B cell (primary cell): ENCODE data around the gene CEACAM21. TPM values are rescaled to one million over a fixed set of nuclear protein-coding genes. Genes with fewer than 3 reads are reported as not detected.

Experiments
- ATAC-seq: fragments of 200-7000 bp; cut with Tn5 transposase; one replicate; pipeline ENCODE4 v1.10.0; 2021; ENCODE audit warnings: low read depth, mild to moderate bottlenecking, moderate number of reproducible peaks, moderate library complexity
- CTCF ChIA-PET: fragments of 350-600 bp; sonication (Branson Sonifier 250); formaldehyde crosslinking; loops from one replicate; lab custom pipeline; 2021; ENCODE audit warnings: antibody characterized with exemption, inconsistent platforms; lab: Charles Lee
- POLR2A ChIA-PET: fragments of 350-600 bp; sonication (Branson Sonifier 250); formaldehyde crosslinking; loops from one replicate; lab custom pipeline; 2021; ENCODE audit warnings: antibody characterized with exemption; lab: Charles Lee
- DNase-seq: peaks from one replicate; pipeline ENCODE4 v3.0.0; 2013
- H2AFZ ChIP-seq: 2 replicates; pipeline ENCODE4 v1.6.1; 2012; ENCODE audit warnings: mild to moderate bottlenecking, low read depth, low read length; ENCODE audit not compliant: insufficient read depth, poor library complexity, severe bottlenecking
- H3K27ac ChIP-seq, 2 donors: 1 replicate in 1 of 2; 2 replicates in 1 of 2; pipeline ENCODE4 v1.5.1; 2012 to 2013; ENCODE audit warnings: low read length in 2 of 2, mild to moderate bottlenecking in 2 of 2, moderate library complexity in 1 of 2
- H3K27me3 ChIP-seq, 4 experiments: fragments of 200-600 bp in 1 of 4; sonication (generic) in 1 of 4; replicated peaks in 1 of 4; 1 replicate in 2 of 4; 2 replicates in 2 of 4; pipeline versions ENCODE4 v1.6.1 to v1.7.0; 2013 to 2016; ENCODE audit warnings: low read length in 3 of 4, mild to moderate bottlenecking in 2 of 4, mixed read lengths in 1 of 4, moderate library complexity in 1 of 4; ENCODE audit not compliant: insufficient read depth in 4 of 4, control insufficient read depth in 3 of 4; ENCODE audit errors: control extremely low read depth in 1 of 4
- H3K36me3 ChIP-seq, 2 experiments: replicated peaks in 1 of 2; 1 replicate in 1 of 2; 2 replicates in 1 of 2; pipeline versions ENCODE4 v1.6.1 to v1.7.1; 2013; ENCODE audit warnings: low read length in 1 of 2; ENCODE audit not compliant: insufficient read depth in 2 of 2, control insufficient read depth in 1 of 2; ENCODE audit errors: control extremely low read depth in 1 of 2, extremely low read depth in 1 of 2
- H3K4me1 ChIP-seq, 2 donors: fragments of 200-600 bp in 1 of 2; sonication (generic) in 1 of 2; 1 replicate in 1 of 2; 2 replicates in 1 of 2; pipeline versions ENCODE4 v1.5.1 to v1.6.1; 2013 to 2017; ENCODE audit warnings: low read length in 2 of 2; ENCODE audit not compliant: control insufficient read depth in 2 of 2, insufficient read depth in 2 of 2
- H3K4me2 ChIP-seq: replicated peaks from 2 replicates; pipeline ENCODE3; 2012; ENCODE audit warnings: mild to moderate bottlenecking, low read depth, low read length; ENCODE audit not compliant: poor library complexity, severe bottlenecking
- H3K4me3 ChIP-seq, 5 experiments: fragments of 200-600 bp in 1 of 5; sonication (generic) in 1 of 5; 1 replicate in 3 of 5; 2 replicates in 2 of 5; pipeline versions ENCODE4 v1.5.1 to v1.7.0; 2011 to 2016; ENCODE audit warnings: low read length in 4 of 5, mild to moderate bottlenecking in 4 of 5, low read depth in 2 of 5, control low read depth in 1 of 5, moderate library complexity in 1 of 5; ENCODE audit not compliant: insufficient read depth in 1 of 5; ENCODE audit errors: control extremely low read depth in 1 of 5, extremely low read depth in 1 of 5
- H3K79me2 ChIP-seq: fragments of 200-600 bp; sonication (generic); one replicate; pipeline ENCODE4 v1.6.0; 2016; ENCODE audit warnings: low read length; ENCODE audit not compliant: control insufficient read depth, insufficient read depth
- H3K9ac ChIP-seq: fragments of 200-600 bp; sonication (generic); 2 replicates; pipeline ENCODE4 v1.6.1; 2017; ENCODE audit warnings: mild to moderate bottlenecking, low read length, moderate library complexity
- H3K9me3 ChIP-seq, 3 donors: one replicate each; pipeline versions ENCODE4 v1.6.1 to v1.7.1; 2013; ENCODE audit warnings: low read length in 2 of 3; ENCODE audit not compliant: control insufficient read depth in 2 of 3, insufficient read depth in 1 of 3; ENCODE audit errors: control extremely low read depth in 1 of 3
- H4K20me1 ChIP-seq: 2 replicates; pipeline ENCODE4 v1.6.0; 2012; ENCODE audit warnings: mild to moderate bottlenecking, low read length; ENCODE audit not compliant: insufficient read depth, control insufficient read depth, poor library complexity, severe bottlenecking
- H3K27ac Mint-ChIP-seq: one replicate; pipeline ENCODE4 v1.8.0; 2021; ENCODE audit warnings: mixed read lengths
- H3K27me3 Mint-ChIP-seq: one replicate; pipeline ENCODE4 v1.8.0; 2021; ENCODE audit warnings: mixed read lengths
- H3K4me1 Mint-ChIP-seq: one replicate; pipeline ENCODE4 v1.8.0; 2021; ENCODE audit warnings: mixed read lengths
- H3K4me3 Mint-ChIP-seq: one replicate; pipeline ENCODE4 v1.8.0; 2021; ENCODE audit warnings: mixed read lengths
- H3K9me3 Mint-ChIP-seq: one replicate; pipeline ENCODE4 v1.8.0; 2022; ENCODE audit warnings: mixed read lengths; ENCODE audit not compliant: insufficient read depth
- EZH2 ChIP-seq: IDR thresholded peaks from 2 replicates; pipeline ENCODE4 v1.6.1; 2012; ENCODE audit warnings: borderline replicate concordance, low read depth, mild to moderate bottlenecking, moderate library complexity, low read length; ENCODE audit not compliant: insufficient read depth, poor library complexity, severe bottlenecking
- WGBS: methylation state at CpG from one replicate; pipeline ENCODE4 v1.1.5; 2013; ENCODE audit warnings: missing lambda C conversion rate; ENCODE audit not compliant: insufficient coverage; 5-methylcytosine and 5-hydroxymethylcytosine counted together
- intact Hi-C: fragments of 100-400 bp; cut with micrococcal nuclease; formaldehyde crosslinking; loops from one replicate; pipeline ENCODE4 v1.10.0; 2022
- polyA plus RNA-seq: library from polyadenylated mRNA; depleted of rRNA; stranded (reverse); fragments of >200 nt; gene quantifications from 2 replicates; pipeline ENCODE4 v1.2.3, GENCODE V29; 2012
- total RNA-seq, 2 donors: library from RNA; stranded (reverse); fragments of 120-200 nt in 1 of 2; gene quantifications; 1 replicate in 1 of 2; 2 replicates in 1 of 2; pipeline versions ENCODE4 v1.2.3 to v1.2.4, GENCODE V29; 2013 to 2022
- TF ChIP-seq, protein P1 (sequence below): fragments of 200-600 bp; IDR thresholded peaks from one replicate; pipeline ENCODE4 v1.8.0; 2022; ENCODE audit warnings: antibody characterized with exemption, mild to moderate bottlenecking

The CEACAM21 gene
- total and polyA plus RNA-seq, 2 donors (not counting 1 experiment from before 2014, with no cell fraction given), result 18.9 to 27.3 TPM

DNA sequence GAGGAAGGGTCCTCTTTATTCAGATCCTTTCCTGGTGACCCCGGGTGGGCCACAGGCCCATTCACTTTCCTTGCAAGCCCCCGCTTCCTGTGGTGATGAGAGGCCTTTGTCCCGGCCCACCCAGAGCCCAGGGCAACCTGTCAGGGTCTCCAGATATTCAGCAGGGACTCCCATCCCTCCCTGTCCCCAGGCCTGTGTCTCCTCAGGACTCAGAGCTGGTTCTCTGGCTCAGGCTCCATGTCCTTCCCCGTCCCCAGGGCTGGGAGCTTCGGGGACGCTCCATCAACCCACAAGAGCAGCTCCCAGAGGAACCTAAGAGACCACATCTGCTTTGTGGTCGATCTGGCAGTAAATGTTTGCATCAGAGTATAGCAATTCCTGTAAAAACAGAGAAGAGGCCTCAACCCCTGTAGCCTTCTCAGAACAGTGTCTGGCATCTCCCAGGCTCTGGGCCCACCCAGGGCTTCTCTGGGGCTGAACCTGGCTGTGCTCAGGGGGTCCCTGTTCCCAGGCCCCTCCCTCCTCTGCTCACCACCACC, 43.1 kb downstream of the CEACAM21 start:
- Histone ChIP-seq H3K27me3 (peaks cover 0 to 5% (median 0%) of the 10 kb centered on the region in 4 experiments), H4K20me1 (no peaks in the 10 kb centered on the region), H2AFZ (no peak overlapping the region), H3K79me2 (no peaks in the 10 kb centered on the region), H3K36me3 (no peaks in the 10 kb centered on the region), H3K27ac (no peak overlapping the region), H3K9ac (no peak overlapping the region), H3K4me1 (no peaks in the 10 kb centered on the region), H3K9me3 (peaks cover 0 to 2% (median 0%) of the 10 kb centered on the region in 3 donors), H3K4me3 (no peak overlapping the region), H3K4me2 (no peak overlapping the region)
- H3K4me3 Mint-ChIP-seq, result no peak overlapping the region
- TF ChIP-seq, protein P1, sequence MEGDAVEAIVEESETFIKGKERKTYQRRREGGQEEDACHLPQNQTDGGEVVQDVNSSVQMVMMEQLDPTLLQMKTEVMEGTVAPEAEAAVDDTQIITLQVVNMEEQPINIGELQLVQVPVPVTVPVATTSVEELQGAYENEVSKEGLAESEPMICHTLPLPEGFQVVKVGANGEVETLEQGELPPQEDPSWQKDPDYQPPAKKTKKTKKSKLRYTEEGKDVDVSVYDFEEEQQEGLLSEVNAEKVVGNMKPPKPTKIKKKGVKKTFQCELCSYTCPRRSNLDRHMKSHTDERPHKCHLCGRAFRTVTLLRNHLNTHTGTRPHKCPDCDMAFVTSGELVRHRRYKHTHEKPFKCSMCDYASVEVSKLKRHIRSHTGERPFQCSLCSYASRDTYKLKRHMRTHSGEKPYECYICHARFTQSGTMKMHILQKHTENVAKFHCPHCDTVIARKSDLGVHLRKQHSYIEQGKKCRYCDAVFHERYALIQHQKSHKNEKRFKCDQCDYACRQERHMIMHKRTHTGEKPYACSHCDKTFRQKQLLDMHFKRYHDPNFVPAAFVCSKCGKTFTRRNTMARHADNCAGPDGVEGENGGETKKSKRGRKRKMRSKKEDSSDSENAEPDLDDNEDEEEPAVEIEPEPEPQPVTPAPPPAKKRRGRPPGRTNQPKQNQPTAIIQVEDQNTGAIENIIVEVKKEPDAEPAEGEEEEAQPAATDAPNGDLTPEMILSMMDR, result no peak
- no peak for TF ChIP-seq EZH2
- POLR2A ChIA-PET, result no interaction called here
- DNase-seq (no peak), ATAC-seq (no peak)
- no peak overlapping the region for H3K27ac Mint-ChIP-seq
- H3K9me3 Mint-ChIP-seq, result no peaks in the 10 kb centered on the region
- H3K4me1 Mint-ChIP-seq, result no peaks in the 10 kb centered on the region
- intact Hi-C loops, result no loop called here
- WGBS, result 28% methylated on average over 3 of the region's 7 CpGs
- CTCF ChIA-PET, result no interaction called here
- peaks cover 36% of the 10 kb centered on the region for H3K27me3 Mint-ChIP-seq

DNA sequence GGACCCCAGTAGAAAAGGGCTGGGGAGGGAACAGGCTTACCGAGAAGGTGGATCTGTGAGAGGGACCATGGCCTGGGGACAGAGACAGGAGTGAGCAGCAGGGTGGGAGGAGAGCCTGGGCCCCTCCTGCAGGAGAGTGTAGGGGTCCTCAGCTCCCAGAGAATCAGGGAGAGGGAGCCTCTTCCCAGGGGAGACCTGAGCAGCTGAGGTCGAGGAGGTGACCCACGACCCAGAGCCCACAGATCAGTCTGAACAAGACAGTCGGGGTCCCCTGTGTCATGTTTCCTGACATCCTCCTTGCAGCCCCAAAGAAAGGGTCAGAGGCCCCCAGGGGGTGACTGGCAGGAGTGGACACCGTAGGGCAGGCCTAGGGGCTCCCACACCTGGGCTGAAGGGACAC, 44.2 kb downstream of the CEACAM21 start:
- no peak overlapping the region for H3K4me3 ChIP-seq
- no peak overlapping the region for H2AFZ ChIP-seq
- 72% methylated on average over 5 of the region's 5 CpGs for WGBS
- H3K27me3 Mint-ChIP-seq, result peaks cover 26% of the 10 kb centered on the region
- H3K4me1 ChIP-seq, result no peaks in the 10 kb centered on the region
- DNase-seq (no peak), ATAC-seq (no peak)
- no peaks in the 10 kb centered on the region for H3K36me3 ChIP-seq
- ChIA-PET CTCF (no interaction called here), POLR2A (no interaction called here)
- no peak overlapping the region for H3K4me2 ChIP-seq
- H3K9me3 ChIP-seq, result no peaks in the 10 kb centered on the region
- no peak overlapping the region for H3K9ac ChIP-seq
- H3K4me3 Mint-ChIP-seq, result no peak overlapping the region
- no peaks in the 10 kb centered on the region for H3K79me2 ChIP-seq
- no peak overlapping the region for H3K27ac Mint-ChIP-seq
- intact Hi-C loops, result no loop called here
- no peaks in the 10 kb centered on the region for H3K4me1 Mint-ChIP-seq
- TF ChIP-seq EZH2, result no peak
- TF ChIP-seq, protein P1, result no peak
- peaks cover 0 to 10% (median 2%) of the 10 kb centered on the region in 4 experiments for H3K27me3 ChIP-seq
- H4K20me1 ChIP-seq, result no peaks in the 10 kb centered on the region
- H3K27ac ChIP-seq, result no peak overlapping the region
- no peaks in the 10 kb centered on the region for H3K9me3 Mint-ChIP-seq
